H1 (cell line): ENCODE data around the gene KCNJ13. TPM values are rescaled to one million over a fixed set of nuclear protein-coding genes. Genes with fewer than 3 reads are reported as not detected.

Experiments
- BCL11A ChIP-seq, 2 experiments: IDR thresholded peaks; one replicate each; pipeline ENCODE4 v1.6.1; 2011; ENCODE audit warnings: low read depth in 2 of 2, low read length in 2 of 2, mild to moderate bottlenecking in 2 of 2
- GTF2F1 ChIP-seq: IDR thresholded peaks from 2 replicates; pipeline ENCODE4 v1.6.1; 2012; ENCODE audit warnings: low read depth, low read length, improper control_type of control experiment, borderline replicate concordance
- SP2 ChIP-seq: IDR thresholded peaks from 2 replicates; pipeline ENCODE4 v1.6.1; 2012; ENCODE audit warnings: mild to moderate bottlenecking, low read length, inconsistent platforms
- SUZ12 ChIP-seq: fragments of 200-600 bp; sonication (generic); IDR thresholded peaks from 2 replicates; pipeline ENCODE4 v1.6.1; 2012; ENCODE audit warnings: mild to moderate bottlenecking, inconsistent platforms, low read length, moderate library complexity, mixed read lengths
- polyA plus RNA-seq, 7 experiments: library from polyadenylated mRNA; depleted of rRNA in 3 of 7; stranded (reverse) in 5 of 7; unstranded in 2 of 7; fragments of >200 nt in 5 of 7; fragments of 200-250 nt in 2 of 7; gene quantifications; 1 replicate in 5 of 7; 2 replicates in 1 of 7; 4 replicates in 1 of 7; pipeline versions ENCODE4 v1.2.1 to v1.2.3, GENCODE V29; 2011 to 2013; ENCODE audit warnings: missing spikeins in 2 of 7, mixed read lengths in 2 of 7
- total RNA-seq: library from RNA; stranded (reverse); fragmentation: NEBNext Ultra II Directional; extraction: Animal tissue kit (Norgen Biotek cat#: 25700); gene quantifications from 2 replicates; pipeline ENCODE4 v1.2.1, GENCODE V29; 2021

The KCNJ13 gene
- total and polyA plus RNA-seq, 2 of the 8 experiments (the other 6 are each of a cell fraction or from before 2014, with no cell fraction given) = not detected

DNA sequence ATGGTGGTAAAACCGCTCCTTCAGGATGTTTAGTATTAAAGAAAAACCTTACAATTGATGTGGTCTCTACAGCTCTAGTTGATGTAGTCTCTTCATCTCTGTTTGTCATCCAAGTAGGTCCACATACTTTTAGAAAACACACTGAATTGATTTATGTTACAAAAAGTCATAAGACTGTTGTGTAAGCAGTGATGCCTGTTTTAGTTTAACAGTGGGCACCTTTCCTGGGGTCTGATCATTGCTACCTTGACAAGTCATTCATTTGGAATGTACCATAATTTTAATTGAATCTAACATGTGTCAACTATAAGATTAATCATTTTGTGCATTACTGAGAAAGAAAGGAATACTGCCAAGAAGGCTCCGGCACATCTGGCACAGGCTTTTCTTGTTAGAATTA, 44.9 kb downstream of the KCNJ13 start (continued):
- TF ChIP-seq BCL11A (IDR thresholded peaks at IDR 0.05; ENCODE audit: low read depth in 2 of 2, low read length in 2 of 2) (no peak), SUZ12 (no peak), GTF2F1 (no peak), SP2 (no peak)
